Inflammatory macrophage (primary cell): Measurements from ENCODE around the gene ZNF511.
A peak's percentile ranks its signal among the peaks of the same experiment; 100 is the strongest.

Experiments
- DNase-seq, 2 donors: peaks; one replicate each; pipeline ENCODE4 v3.0.0-alpha.2; 2020 to 2022

Gene ZNF511

GRCh38 chr10:133274751-133275683 is 33.7 kb upstream of the ZNF511 start:
- DNase-seq = peak in 1 of 2 donors; percentile 27

DNA sequence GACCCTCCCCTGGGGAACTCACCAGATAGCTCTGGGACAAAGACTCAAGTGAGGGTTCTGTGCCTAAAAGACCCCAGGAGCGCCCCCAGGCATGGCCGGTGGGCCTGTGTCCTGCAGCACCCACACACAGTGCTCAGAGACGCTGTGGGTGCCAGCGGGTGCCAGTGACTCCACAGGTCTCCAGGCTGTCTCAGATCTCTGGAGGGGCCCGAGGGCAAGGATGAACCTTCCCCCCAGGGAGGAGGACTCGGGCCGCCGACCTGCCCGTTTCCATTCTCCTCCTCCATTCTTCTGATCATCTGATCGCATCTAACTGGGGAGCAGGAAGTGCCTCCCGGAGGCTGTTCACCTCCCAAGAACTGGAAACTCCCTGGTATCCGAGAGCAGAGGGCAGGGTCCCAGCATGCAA is 33.0 kb upstream of the ZNF511 start:
- peak in 1 of 2 donors; percentile 25 for DNase-seq

DNA sequence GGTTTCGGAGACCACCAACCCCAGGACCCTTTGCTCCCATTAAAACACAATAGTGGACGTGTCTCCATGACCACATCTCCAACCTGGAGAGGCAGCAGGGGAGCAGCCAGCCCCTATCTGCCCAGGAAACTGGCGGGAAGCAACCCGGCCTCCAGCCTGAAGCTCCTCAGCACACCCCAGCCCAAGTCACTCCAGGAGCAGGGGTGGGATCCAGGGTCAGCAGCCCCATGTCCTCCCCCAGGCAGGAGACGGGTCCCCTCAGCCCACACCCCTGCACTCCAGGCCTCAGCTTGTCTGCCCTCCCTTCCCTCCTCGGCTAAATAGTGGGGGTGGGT is 32.6 kb upstream of the ZNF511 start:
- DNase-seq = no peak

GRCh38 chr10:133276435-133277201 is 32.1 kb upstream of the ZNF511 start, which contains the start of gene ADAM8:
Gene ADAM8 (minus strand): TSS chr10:133276868. CDS start chr10:133276817, 51 bp downstream.
- peak; percentile 3 to 22 for DNase-seq

- no peak for DNase-seq
Measured at GRCh38 chr10:133277277-133277992, 31.3 kb upstream of the ZNF511 start.

- peak; percentile 49 to 79 for DNase-seq
Measured at GRCh38 chr10:133277993-133278576, 30.6 kb upstream of the ZNF511 start.

DNA sequence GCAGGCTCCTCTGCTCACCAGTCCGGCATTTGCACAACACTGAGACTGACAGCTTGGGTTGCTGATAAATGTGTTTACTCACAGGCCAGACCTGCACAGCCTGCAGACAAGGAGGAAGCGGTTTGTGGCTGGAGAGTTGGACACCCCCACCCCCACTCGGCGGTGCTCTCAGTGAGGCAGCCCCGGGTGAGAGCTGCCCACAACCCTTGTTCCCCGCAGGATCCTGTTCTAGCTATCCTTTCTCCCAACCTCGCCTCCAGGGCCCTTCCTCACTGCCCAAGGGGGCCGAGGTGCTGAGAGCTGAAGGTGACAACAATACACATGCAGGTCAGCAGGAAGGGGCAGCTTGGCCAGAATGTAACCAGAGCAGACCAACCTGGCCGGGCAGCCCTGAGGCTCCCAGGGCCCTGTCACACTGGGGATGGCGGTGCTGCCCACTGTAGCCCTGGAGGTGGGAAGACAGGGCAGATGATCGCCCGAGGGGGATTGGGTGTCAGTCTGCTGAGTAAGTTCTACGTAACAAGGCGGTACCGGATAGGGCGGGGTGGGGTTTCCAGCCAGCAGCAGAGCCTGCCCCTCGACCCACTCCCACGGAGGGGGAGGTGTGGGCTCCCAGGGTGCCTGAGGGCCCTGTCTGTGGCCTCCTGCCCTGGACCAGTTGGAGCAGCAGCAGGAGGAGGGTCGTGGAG is 30.0 kb upstream of the ZNF511 start:
- peak; percentile 71 to 88 for DNase-seq

GRCh38 chr10:133279326-133280226 is 29.1 kb upstream of the ZNF511 start:
- peak; percentile 27 to 49 for DNase-seq

- no peak for DNase-seq
Measured at GRCh38 chr10:133280391-133281059, 28.2 kb upstream of the ZNF511 start.

- no peak for DNase-seq
Measured at GRCh38 chr10:133281084-133281483, 27.6 kb upstream of the ZNF511 start.

DNA sequence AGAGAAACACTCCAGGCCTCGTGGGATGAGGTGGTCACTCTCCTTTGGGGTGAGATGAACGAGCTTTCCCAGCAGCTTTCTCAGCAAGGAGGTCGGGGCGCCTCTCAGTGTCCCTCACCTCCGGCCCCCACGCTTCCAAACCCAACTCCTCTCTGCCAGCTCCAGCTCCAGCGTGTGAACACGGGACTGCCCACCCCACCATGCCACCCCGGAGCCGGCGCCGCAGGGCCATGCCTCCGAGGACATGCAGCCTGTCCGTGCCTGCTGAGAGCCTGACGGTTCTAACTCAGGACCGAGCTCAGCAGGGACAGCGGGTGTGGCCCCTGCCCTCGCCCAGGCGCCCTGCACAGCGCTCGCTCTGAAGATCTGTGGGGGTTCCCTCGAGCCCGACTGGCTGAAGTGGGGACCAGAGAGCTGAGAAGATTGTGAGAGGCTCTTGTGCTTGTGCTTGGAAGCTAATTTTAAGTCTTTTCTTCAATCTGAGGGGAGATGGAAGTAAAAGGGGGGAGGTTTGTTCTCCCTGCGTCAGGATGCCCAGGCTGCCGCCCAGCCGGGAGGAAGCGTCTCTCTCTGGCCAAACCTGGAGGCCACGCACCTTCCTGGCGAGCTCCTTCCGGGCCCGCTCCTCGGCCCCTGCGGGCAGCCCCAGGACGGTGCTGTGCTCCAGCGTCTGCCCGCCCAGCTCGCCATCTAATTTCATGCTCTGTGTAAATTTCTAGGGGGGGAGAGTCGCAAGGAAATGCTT is 26.9 kb upstream of the ZNF511 start:
- DNase-seq = no peak

DNA sequence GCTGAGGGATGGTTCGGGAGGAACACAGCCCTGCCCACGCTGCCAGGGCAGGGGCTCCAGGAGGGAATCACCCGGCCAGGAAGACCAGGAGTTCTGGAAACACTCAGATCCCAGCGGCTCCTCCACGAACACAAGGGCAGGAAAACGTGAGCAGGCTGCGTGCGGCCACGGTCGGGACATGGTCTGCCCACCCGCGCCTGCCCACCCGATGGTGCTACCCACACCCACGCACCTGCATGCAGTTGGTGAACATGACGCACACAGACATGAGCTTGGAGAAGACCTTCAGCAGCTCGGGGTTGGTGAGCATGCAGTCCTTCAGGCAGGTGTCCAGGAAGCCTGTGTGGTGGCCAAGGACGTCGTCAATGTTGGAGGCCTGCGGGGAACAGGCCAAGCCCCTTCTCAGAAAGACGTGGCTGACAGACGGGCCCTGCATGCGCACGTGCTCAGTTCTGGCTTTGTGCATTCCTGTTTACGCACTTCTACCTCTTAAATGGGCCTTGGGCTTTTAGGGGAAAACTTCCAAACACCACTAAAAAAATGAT is 25.8 kb upstream of the ZNF511 start:
- no peak for DNase-seq

DNA sequence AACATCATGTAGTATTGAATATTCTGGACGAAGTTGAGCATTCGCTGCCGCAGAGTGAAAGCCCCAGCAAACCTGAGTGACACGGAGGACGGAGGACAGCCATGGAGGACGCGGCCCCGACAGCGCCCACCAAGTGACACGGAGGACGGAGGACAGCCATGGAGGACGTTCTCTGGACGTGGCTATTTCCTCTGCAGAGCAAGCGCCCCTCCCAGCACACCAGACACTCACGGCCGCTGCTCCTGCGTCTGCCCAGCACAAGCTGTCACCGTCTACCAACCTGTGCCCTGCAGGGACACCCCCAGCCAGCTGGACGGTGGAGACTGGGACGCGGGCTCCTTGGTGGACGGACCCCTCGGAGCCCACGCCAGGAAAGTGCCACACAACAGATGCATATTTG is 24.8 kb upstream of the ZNF511 start:
- no peak for DNase-seq

GRCh38 chr10:133285217-133285616 is 23.5 kb upstream of the ZNF511 start:
- no peak for DNase-seq

DNA sequence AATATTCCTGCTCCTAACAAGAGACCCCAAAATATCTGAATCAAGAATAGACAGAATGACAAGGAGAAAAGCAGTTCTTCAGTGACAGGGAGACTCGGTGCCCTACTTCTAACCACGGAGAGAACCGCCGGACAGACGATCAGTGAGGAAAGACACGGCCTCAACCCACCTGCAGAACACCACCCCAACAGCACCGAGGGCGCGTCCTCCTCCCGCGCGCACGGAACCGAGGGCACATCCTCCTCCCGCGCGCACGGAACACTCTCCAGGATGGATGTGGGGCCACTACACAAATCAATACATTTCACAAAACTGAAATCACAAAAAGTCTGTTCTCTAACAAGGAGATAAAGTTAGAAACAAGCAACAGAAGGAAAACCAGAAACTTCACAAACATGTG is 22.3 kb upstream of the ZNF511 start:
- no peak for DNase-seq

DNA sequence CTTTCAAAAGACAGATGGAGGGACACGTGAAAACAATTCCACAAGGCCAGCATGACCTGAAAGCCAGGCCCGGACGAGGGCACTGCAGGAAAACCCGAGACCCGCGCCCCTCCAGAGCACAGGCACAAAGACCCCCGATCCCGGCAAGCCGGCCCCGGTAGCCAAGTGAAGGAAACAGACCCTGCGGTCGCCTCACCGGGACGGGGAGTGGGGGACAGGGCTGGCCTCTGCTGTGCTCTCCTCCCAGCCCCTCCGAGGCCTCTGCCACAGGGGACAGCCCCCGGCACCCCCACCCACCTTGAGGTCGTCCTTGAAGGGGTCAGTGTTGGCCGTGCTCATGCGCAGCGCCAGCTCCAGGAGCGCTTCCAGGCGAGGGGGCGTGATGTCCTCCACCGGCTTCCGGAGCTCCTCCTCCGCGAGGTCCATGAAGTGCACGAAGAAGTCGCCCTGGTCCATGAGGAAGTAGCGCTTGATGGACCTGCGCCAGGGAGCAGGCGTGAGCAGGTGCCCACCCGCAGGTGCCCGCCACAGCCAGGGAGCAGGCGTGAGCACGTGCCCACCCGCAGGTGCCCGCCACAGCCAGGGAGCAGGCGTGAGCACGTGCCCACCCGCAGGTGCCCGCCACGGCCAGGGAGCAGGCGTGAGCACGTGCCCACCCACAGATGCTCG is 20.7 kb upstream of the ZNF511 start:
- DNase-seq = no peak

DNA sequence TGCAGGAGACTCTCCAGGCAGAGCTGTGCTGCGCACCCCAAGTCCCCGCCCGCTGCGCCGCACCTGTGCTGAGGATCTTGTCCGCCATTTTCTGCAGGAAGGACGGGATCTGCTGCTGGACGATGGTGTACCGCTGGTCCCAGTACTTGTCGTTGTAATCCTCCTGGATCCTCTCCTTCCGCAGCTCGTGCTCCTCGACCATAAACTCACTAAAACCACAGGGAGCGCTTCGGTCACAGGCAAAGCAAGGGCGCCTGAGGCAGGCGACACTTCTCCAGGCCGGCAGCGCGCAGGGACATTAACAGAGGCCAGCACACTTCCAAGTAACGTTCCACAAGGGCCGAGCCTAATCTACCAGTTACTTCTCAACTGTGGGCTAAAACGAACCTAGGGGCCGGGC is 19.0 kb upstream of the ZNF511 start:
- DNase-seq = no peak

- DNase-seq = peak; percentile 84 to 94
Measured at GRCh38 chr10:133292919-133293809, 15.6 kb upstream of the ZNF511 start.
